GM12875 (cell line): ENCODE results near the gene DAW1.

Experiments used
- H3K4me3 ChIP-seq: one replicate; pipeline ENCODE4 v1.5.1; 2011; ENCODE audit warnings: low read depth, low read length, control low read depth
- CTCF ChIP-seq: IDR thresholded peaks from 2 replicates; pipeline ENCODE4 v1.5.1; 2011; ENCODE audit warnings: low read depth, mild to moderate bottlenecking, control low read depth, inconsistent platforms, low read length, moderate library complexity, borderline replicate concordance; ENCODE audit not compliant: insufficient read depth

Gene DAW1

GRCh38 chr2:227861011-227861410, 10.4 kb upstream of the DAW1 start:
- no peak overlapping the region for H3K4me3 ChIP-seq
- TF ChIP-seq CTCF = no peak

GRCh38 chr2:227862227-227862740, 9.1 kb upstream of the DAW1 start:
- H3K4me3 ChIP-seq = no peak overlapping the region
- TF ChIP-seq CTCF = peak; percentile 51; the same call in 1 of the 2 replicates

- no peak for TF ChIP-seq CTCF
These were observed 8.5 kb upstream of the DAW1 start for GRCh38 chr2:227862741-227863588.

GRCh38 chr2:227864161-227864756, 7.2 kb upstream of the DAW1 start:
- H3K4me3 ChIP-seq = no peak overlapping the region
- no peak for TF ChIP-seq CTCF

More at GRCh38 chr2:227862741-227863588, 8.5 kb upstream of the DAW1 start:
- no peak overlapping the region for H3K4me3 ChIP-seq

- no peak overlapping the region for H3K4me3 ChIP-seq
- TF ChIP-seq CTCF = no peak
These were observed 6.1 kb upstream of the DAW1 start for GRCh38 chr2:227865291-227865690.

GRCh38 chr2:227867386-227867785, 4.0 kb upstream of the DAW1 start:
- H3K4me3 ChIP-seq = no peak overlapping the region
- no peak for TF ChIP-seq CTCF
